ENCODE results near the gene MAPK6. TPM values are rescaled to one million over a fixed set of nuclear protein-coding genes. Genes with fewer than 3 reads are reported as not detected.

MAPK6 gene
- total and polyA plus RNA-seq, 9 of the 15 experiments (the other 6 are each of a cell fraction or from before 2014, with no cell fraction given): 28.5 to 97.1 (median 74.0) TPM

DNA sequence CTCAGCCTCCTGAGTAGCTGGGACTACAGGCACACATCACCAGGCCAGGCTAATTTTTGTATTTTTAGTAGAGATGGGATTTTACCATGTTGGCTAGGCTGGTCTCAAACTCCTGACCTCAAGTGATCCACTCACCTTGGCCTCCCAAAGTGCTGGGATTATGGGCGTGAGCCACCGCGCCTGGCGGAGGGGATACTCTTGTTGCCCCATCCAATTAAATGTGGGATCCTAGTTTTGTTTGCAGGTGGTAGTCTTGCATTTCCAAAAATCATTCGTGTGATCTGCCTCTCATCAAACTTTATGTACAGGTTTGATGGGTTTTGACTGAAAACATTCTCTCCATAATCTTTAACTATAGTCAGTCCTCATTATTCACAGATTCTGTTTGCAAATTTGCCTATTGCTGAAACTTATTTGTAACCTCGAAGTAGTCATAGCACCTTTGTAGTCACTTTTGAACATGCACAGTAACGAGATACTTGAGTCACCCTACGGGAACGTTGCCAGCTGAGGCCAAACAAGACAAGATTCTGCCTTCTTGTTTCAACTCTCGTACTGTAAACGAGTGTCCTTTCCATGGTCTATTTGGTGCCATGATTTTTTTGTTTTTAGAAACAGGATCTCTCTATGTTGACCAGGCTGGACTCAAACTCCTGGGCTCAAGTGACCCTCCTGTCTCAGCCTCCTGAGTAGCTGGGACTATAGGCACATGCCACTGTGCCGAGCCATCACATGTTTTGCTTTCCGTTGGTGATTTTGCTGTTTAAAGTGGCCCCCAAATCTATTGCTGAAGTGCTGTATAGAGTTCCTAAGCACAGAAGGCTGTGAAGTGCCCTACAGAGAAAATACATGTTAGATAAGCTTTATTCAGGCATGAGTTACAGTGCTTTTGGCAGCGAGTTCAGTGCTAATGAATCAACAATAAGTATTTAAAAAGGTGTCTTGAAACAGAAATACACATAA is 8.1 kb upstream of the MAPK6 start (continued):
- TF ChIP-seq CREB3L1 (IDR thresholded peaks at IDR 0.05; ENCODE audit: borderline replicate concordance, low read depth): no peak
- TF ChIP-seq FIP1L1 (IDR thresholded peaks at IDR 0.05; ENCODE audit: low read depth, low read length, poor library complexity, severe bottlenecking): no peak
- no peak for TF ChIP-seq IFI16 (CRISPR knock-in tag; IDR thresholded peaks at IDR 0.05)
- no peak for TF ChIP-seq HES1 (IDR thresholded peaks at IDR 0.05; ENCODE audit: low read depth)
- no peak for TF ChIP-seq BACH1 (tag; IDR thresholded peaks at IDR 0.05)
- TF ChIP-seq EZH2 (IDR thresholded peaks at IDR 0.05; ENCODE audit: borderline replicate concordance, low read depth, low read length): no peak
- TF ChIP-seq MCM7 (IDR thresholded peaks at IDR 0.05): no peak
- TF ChIP-seq JUND (IDR thresholded peaks at IDR 0.05; ENCODE audit: borderline replicate concordance, low read depth, low read length): peak; percentile 60; the same call in 1 of the 2 replicates
- TF ChIP-seq JUND (tag; IDR thresholded peaks at IDR 0.05; ENCODE audit: borderline replicate concordance, low read depth, low read length): peak; percentile 44; the same call in 2 of the 3 replicates
- no peak for TF ChIP-seq STAT5A (IDR thresholded peaks at IDR 0.05; ENCODE audit: borderline replicate concordance, low read length)
- TF ChIP-seq ETS2 (tag; IDR thresholded peaks at IDR 0.05; ENCODE audit: borderline replicate concordance, poor library complexity, severe bottlenecking): no peak
- TF ChIP-seq NFATC3 (IDR thresholded peaks at IDR 0.05): no peak
- TF ChIP-seq HMBOX1 (IDR thresholded peaks at IDR 0.05): peak; percentile 66; the same call in 1 of the 2 replicates
- TF ChIP-seq, protein P1, sequence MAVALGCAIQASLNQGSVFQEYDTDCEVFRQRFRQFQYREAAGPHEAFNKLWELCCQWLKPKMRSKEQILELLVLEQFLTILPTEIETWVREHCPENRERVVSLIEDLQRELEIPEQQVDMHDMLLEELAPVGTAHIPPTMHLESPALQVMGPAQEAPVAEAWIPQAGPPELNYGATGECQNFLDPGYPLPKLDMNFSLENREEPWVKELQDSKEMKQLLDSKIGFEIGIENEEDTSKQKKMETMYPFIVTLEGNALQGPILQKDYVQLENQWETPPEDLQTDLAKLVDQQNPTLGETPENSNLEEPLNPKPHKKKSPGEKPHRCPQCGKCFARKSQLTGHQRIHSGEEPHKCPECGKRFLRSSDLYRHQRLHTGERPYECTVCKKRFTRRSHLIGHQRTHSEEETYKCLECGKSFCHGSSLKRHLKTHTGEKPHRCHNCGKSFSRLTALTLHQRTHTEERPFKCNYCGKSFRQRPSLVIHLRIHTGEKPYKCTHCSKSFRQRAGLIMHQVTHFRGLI (CRISPR knock-in tag; IDR thresholded peaks at IDR 0.05): no peak
- TF ChIP-seq NFIC (IDR thresholded peaks at IDR 0.05): peak; percentile 92
- no peak for TF ChIP-seq MCM2 (IDR thresholded peaks at IDR 0.05; ENCODE audit: low read depth)
- peak; percentile 79; the same call in 1 of the 2 replicates for TF ChIP-seq ZNF668 (CRISPR knock-in tag; IDR thresholded peaks at IDR 0.05)
- TF ChIP-seq FOXJ2 (tag; IDR thresholded peaks at IDR 0.05): peak; percentile 54; the same call in 1 of the 2 replicates
- no peak for TF ChIP-seq ZBED1 (IDR thresholded peaks at IDR 0.05)
- no peak for TF ChIP-seq ZNF583 (CRISPR knock-in tag; IDR thresholded peaks at IDR 0.05)
- no peak for TF ChIP-seq POLR2H (tag; IDR thresholded peaks at IDR 0.05; ENCODE audit: low read depth)

Measured in K562 (cell line).